VCaP (cell line): ENCODE measurements around the gene RMP24.
A peak's percentile ranks its signal among the peaks of the same experiment; 100 is the strongest.

ENCODE experiments used
- H3K27ac ChIP-seq: fragments of 450-650 bp; 2 replicates; pipeline ENCODE4 v1.5.1; 2017
- TF ChIP-seq, protein P1 (sequence below): fragments of 450-650 bp; conservative IDR thresholded peaks from 2 replicates; pipeline ENCODE4 v1.5.1; 2017; ENCODE audit warnings: mild to moderate bottlenecking, moderate library complexity

RMP24 gene

DNA sequence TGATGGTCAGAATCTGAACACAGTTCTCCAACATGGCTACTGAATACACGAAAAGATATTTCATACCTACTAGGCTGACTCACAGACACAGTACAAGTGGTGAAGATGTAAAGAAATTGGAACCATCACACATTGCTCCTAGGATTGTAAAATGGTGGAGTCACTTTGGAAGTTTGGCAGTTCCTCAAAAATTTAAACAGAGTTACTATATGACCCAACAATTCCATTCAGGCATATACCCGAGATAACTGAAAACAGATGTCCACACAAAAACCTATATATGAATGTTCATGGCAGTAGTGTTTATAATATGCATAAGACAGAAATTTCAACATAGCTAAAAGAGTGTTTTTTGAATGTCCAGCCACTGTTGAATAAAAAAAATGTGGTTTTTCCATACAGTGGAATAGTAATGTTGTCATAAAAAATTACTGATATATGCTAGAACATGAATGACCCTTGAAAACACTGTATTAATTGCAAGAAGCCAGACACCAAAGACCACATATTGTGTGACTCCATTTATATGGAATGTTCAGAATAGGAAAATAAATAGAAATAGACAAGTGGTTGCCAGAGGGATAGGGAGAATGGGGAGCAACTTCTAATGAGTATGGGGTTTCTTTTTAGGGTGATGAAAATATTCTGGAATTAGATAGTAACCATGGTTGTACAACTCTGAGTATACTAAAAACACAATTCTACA, 10.1 kb downstream of the RMP24 start:
- no peak overlapping the region for H3K27ac ChIP-seq
- TF ChIP-seq, protein P1, sequence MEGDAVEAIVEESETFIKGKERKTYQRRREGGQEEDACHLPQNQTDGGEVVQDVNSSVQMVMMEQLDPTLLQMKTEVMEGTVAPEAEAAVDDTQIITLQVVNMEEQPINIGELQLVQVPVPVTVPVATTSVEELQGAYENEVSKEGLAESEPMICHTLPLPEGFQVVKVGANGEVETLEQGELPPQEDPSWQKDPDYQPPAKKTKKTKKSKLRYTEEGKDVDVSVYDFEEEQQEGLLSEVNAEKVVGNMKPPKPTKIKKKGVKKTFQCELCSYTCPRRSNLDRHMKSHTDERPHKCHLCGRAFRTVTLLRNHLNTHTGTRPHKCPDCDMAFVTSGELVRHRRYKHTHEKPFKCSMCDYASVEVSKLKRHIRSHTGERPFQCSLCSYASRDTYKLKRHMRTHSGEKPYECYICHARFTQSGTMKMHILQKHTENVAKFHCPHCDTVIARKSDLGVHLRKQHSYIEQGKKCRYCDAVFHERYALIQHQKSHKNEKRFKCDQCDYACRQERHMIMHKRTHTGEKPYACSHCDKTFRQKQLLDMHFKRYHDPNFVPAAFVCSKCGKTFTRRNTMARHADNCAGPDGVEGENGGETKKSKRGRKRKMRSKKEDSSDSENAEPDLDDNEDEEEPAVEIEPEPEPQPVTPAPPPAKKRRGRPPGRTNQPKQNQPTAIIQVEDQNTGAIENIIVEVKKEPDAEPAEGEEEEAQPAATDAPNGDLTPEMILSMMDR = no peak

DNA sequence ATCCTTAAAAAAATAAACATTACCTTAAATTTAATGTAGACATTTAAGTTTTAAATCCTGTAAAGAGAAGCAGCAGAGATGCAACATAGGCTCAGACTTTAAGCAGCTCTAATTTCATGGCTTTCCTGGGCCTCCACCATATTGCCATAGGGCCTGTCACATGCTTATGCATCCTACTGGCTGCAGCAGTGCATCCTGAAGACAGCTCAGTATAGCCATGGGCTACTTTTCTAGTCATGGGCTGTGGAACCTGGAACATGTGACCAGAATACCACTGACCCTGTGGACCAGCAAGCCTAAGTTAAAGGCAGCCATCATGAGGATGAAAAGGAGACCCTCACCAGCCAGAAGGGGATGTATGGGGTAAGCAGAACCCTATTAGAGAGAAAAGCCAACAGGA, 10.7 kb downstream of the RMP24 start:
- TF ChIP-seq, protein P1 = no peak
- no peak overlapping the region for H3K27ac ChIP-seq

DNA sequence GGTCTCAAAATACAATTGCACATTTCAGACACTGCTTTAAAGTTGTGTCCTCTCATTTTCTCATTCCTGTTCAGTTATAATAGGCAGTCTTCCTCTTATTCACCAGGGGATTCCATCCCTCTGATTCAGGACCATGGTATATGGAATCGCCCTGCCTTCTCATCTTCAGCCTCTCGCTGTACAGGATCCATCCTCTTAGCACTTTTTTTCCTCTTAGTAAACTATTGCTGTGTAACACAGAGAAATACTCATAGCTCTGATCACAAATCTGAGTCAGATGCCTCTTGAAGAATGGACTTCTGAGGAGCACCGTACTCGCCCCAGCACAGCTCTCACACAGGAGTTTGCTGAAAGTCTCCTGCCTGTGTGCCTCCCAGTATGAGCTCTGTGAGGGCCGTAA, 11.3 kb downstream of the RMP24 start:
- H3K27ac ChIP-seq = no peak overlapping the region
- TF ChIP-seq, protein P1 = no peak

DNA sequence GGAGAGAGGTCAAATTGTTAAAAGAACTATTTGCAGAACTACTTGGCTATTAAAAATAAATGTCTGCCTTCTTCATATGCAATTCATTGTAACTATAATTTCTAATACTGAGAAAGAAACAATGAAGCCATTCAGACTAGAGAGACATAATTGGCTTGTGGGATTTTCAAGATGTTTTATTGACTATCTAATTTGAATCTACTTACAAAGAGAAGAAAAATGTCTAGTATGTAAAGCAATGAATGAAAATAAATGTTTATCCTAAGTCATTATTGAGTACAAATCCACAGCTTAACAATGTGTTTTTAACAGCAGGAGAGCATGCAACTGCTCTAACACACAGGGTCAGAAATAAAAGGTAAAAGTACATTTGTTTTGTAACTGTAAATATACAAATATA, 19.2 kb downstream of the RMP24 start:
- no peak overlapping the region for H3K27ac ChIP-seq
- TF ChIP-seq, protein P1 = no peak

DNA sequence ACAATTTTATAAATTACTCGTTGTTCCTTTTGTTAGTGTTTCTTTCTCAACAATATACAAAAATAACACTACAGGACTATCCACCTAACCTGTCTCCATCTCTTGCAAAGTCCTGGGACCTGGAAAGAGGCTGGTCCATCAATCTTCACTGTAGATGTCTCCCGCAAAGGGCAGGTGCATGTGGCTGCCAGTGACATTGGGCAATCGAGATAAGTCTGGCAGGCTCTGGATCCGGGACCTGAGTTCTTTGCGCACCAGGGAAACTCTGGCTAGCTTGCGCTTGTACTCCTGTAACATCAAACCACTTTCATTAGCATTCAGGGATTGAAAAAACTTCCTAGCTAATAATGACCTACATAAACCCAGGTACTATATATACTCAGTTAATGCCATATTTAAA, 20.5 kb downstream of the RMP24 start:
- TF ChIP-seq, protein P1 = no peak

DNA sequence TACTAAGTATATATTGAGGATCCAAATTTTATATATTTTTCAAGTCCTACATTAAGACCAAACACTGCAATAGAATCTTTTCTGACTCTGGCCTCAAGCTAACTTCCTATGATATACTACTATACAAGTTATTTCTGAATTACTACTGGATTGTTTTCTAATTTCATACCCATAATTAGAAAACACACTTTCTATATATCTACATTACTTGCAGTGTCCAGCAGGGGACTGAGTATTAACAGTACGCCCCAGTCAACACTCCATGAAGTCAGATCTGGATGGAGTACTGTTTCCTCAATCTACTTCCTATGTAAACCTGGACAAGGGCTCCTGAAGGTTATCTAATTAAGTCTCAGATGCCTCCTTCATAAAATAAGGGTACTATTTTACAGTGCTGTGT, 26.5 kb downstream of the RMP24 start:
- H3K27ac ChIP-seq = no peak overlapping the region
- TF ChIP-seq, protein P1 = peak; percentile 56

More for the DNA sequence above, 20.5 kb downstream of the RMP24 start:
- no peak overlapping the region for H3K27ac ChIP-seq

DNA sequence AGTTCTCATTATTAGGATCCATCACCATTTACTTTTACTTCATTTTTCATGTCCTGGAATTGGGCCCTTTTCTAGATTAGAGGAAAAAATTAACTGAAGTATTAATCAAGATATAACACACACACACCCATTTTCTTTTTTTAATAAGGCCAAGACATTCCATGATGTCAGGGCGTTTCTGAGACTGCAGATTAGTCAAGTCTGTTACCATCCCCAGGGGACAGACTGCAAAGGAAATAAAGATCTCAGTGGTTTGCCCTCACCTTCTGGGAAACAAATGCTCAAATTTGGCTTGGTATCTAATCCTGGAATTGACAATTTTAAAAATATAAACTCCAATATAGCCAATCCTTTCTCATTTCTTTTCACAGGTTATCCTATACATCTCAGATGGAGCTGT, 27.4 kb downstream of the RMP24 start:
- H3K27ac ChIP-seq = no peak overlapping the region
- TF ChIP-seq, protein P1 = no peak
